ENCODE data around the gene FOXJ2. TPM values are rescaled to one million over a fixed set of nuclear protein-coding genes. Genes with fewer than 3 reads are reported as not detected.

The FOXJ2 gene
- total and polyA plus RNA-seq, 10 of the 15 experiments (the other 5 are each of a cell fraction or from before 2014, with no cell fraction given), result 1.4 to 9.3 (median 4.8) TPM

GRCh38 chr12:8037046-8037663 is 4.6 kb downstream of the FOXJ2 start:
- intact Hi-C loops (cut with micrococcal nuclease; ENCODE audit: unreplicated experiment) (loop anchor here (5.0 kb wide), 1 partner anchor 45 kb away; the partner anchor contains the start of gene NECAP1), in situ Hi-C loops (cut with MboI) (no loop called here)
- ATAC-seq (peak; percentile 56), DNase-seq (ENCODE audit: low read depth, low spot score) (no peak), FAIRE-seq (peak; percentile 7)
- Histone ChIP-seq H3K4me2 (ENCODE audit: control insufficient read depth, insufficient read depth) (peak overlapping the region; percentile 47), H3K79me2 (ENCODE audit: control insufficient read depth, insufficient read depth, low read length) (peaks cover 12% of the 10 kb centered on the region), H2AFZ (ENCODE audit: control insufficient read depth, low read depth, low read length) (no peak overlapping the region), H4K20me1 (ENCODE audit: control insufficient read depth, insufficient read depth) (peaks cover 4% of the 10 kb centered on the region; the same call in 1 of the 2 replicates), H3K9me3 (replicated peaks; ENCODE audit: control insufficient read depth, insufficient read depth, low read length) (no peaks in the 10 kb centered on the region), H3K27me3 (replicated peaks in 1 of 2; ENCODE audit: control insufficient read depth in 2 of 2, insufficient read depth in 2 of 2, low read length in 1 of 2) (no peaks in the 10 kb centered on the region), H3K36me3 (ENCODE audit: control insufficient read depth in 2 of 2, insufficient read depth in 2 of 2, low read length in 1 of 2) (peaks cover 2% of the 10 kb centered on the region in 2 experiments; a peak in 2 of 4 replicates), H3K4me1 (ENCODE audit: control insufficient read depth, insufficient read depth, low read length) (peaks cover 17% of the 10 kb centered on the region), H3K27ac (ENCODE audit: control insufficient read depth, insufficient read depth) (no peak overlapping the region), H3K9ac (ENCODE audit: control insufficient read depth, insufficient read depth, low read length) (no peak overlapping the region), H3K4me3 (no peak overlapping the region)
- WGBS (ENCODE audit: insufficient coverage, insufficient replicate concordance, low lambda C conversion rate, missing lambda C conversion rate), result 24% methylated on average over 6 of the region's 6 CpGs
- CTCF ChIA-PET, result interaction anchor here (1.1 to 1.7 kb wide), 3 partner anchors 9 to 103 kb away, joined by 3 to 5 read pairs (median 4); no protein-coding TSS in a partner anchor
- POLR2A ChIA-PET, result interaction anchor here (0.6 kb wide), 2 partner anchors 12 to 63 kb away, joined by 3 read pairs; no protein-coding TSS in a partner anchor
- SMC1A ChIA-PET (ENCODE audit: uncharacterized antibody, unreplicated experiment), result interaction anchor here (0.9 to 2.4 kb wide), 6 partner anchors 9 to 54 kb away, joined by 3 to 6 read pairs (median 4); no protein-coding TSS in a partner anchor
- RAD21 ChIA-PET (ENCODE audit: unreplicated experiment), result interaction anchor here (1.1 kb wide), 1 partner anchor 8 kb away, joined by 3 read pairs; no protein-coding TSS in a partner anchor
- no TSS peak for BruUV-seq (replicated peaks)
- peak; percentile 56; the same call in 1 of the 2 replicates for TF ChIP-seq EED (IDR thresholded peaks at IDR 0.05; ENCODE audit: low read depth)
- no peak for TF ChIP-seq HCFC1 (IDR thresholded peaks at IDR 0.05; ENCODE audit: low read length)
- no peak for TF ChIP-seq IRF5 (IDR thresholded peaks at IDR 0.05; ENCODE audit: borderline replicate concordance)
- peak; percentile 97 for TF ChIP-seq SPI1 (IDR thresholded peaks at IDR 0.05; ENCODE audit: borderline replicate concordance, insufficient read depth, low read depth, low read length)
- no peak for TF ChIP-seq HDAC6 (IDR thresholded peaks at IDR 0.05; ENCODE audit: unreplicated experiment)
- no peak for TF ChIP-seq SKIL (IDR thresholded peaks at IDR 0.05; ENCODE audit: low read depth, poor library complexity, severe bottlenecking)
- no peak for TF ChIP-seq ZNF622 (IDR thresholded peaks at IDR 0.05)
- TF ChIP-seq ZNF207 (IDR thresholded peaks at IDR 0.05; ENCODE audit: borderline replicate concordance), result no peak
- peak; percentile 51; the same call in 1 of the 2 replicates for TF ChIP-seq HDGF (IDR thresholded peaks at IDR 0.05)
- TF ChIP-seq USF1 (IDR thresholded peaks at IDR 0.05; ENCODE audit: borderline replicate concordance, extremely low read length, insufficient read depth, low read depth, low read length), result no peak
- TF ChIP-seq BRCA1 (IDR thresholded peaks at IDR 0.05; ENCODE audit: low read depth, low read length), result no peak
- TF ChIP-seq MYC (IDR thresholded peaks at IDR 0.05; ENCODE audit: insufficient read depth, insufficient read length, insufficient replicate concordance, low read length, severe bottlenecking), result no peak
- TF ChIP-seq PKNOX1 (IDR thresholded peaks at IDR 0.05), result peak; percentile 92
- no peak for TF ChIP-seq CBX5 (IDR thresholded peaks at IDR 0.05; ENCODE audit: low read depth)
- peak; percentile 68 to 73; a peak in 3 of 4 replicates for TF ChIP-seq IKZF2 (IDR thresholded peaks at IDR 0.05)
- no peak for TF ChIP-seq USF2 (IDR thresholded peaks at IDR 0.05; ENCODE audit: borderline replicate concordance, low read depth, low read length)
- TF ChIP-seq SMAD1 (IDR thresholded peaks at IDR 0.05; ENCODE audit: low read depth, partially characterized antibody), result no peak
